Chondrocyte (in vitro differentiated cells): Measurements from ENCODE around the gene GTF2H3. TPM values are rescaled to one million over a fixed set of nuclear protein-coding genes. Genes with fewer than 3 reads are reported as not detected.

Experiments used
- DNase-seq: peaks from one replicate; pipeline ENCODE4 v3.0.0; 2021; ENCODE audit warnings: mixed read lengths, low spot score
- H3K27ac Mint-ChIP-seq: one replicate; pipeline ENCODE4 v1.8.0; 2021; ENCODE audit warnings: mild to moderate bottlenecking, moderate library complexity, mixed read lengths; ENCODE audit not compliant: unreplicated experiment
- H3K27me3 Mint-ChIP-seq: 2 replicates; pipeline ENCODE4 v1.8.0; 2021; ENCODE audit warnings: low read depth, mixed read lengths
- H3K36me3 Mint-ChIP-seq: 2 replicates; pipeline ENCODE4 v1.8.0; 2021; ENCODE audit warnings: low read depth, mixed read lengths
- H3K4me1 Mint-ChIP-seq: 2 replicates; pipeline ENCODE4 v1.8.0; 2021; ENCODE audit warnings: low read depth, mild to moderate bottlenecking, mixed read lengths
- H3K4me3 Mint-ChIP-seq: one replicate; pipeline ENCODE4 v1.8.0; 2021; ENCODE audit warnings: mild to moderate bottlenecking, moderate library complexity, mixed read lengths; ENCODE audit not compliant: unreplicated experiment
- H3K9me3 Mint-ChIP-seq: 2 replicates; pipeline ENCODE4 v1.8.0; 2021; ENCODE audit warnings: low read depth, mixed read lengths
- CTCF ChIP-seq: fragments of 200-600 bp; sonication (generic); IDR thresholded peaks from 2 replicates; pipeline ENCODE4 v1.5.0; 2021; ENCODE audit warnings: antibody characterized with exemption, mild to moderate bottlenecking, moderate library complexity
- long read RNA-seq: library from polyadenylated mRNA; stranded (forward); transcript quantifications from one replicate; pipeline ENCODE4 v2.0.0, GENCODE V29; 2021
- total RNA-seq: library from RNA; stranded (reverse); gene quantifications from 3 replicates; pipeline ENCODE4 v1.2.1, GENCODE V29; 2021

The GTF2H3 gene
- total RNA-seq, result 27.5 to 32.9 TPM (median 28.8 TPM) in 3 replicates
- long read RNA-seq, partial matches to known transcripts, result 0 of 2 reads
- long read RNA-seq, other reads (novel, unspliced or antisense), result 1 of 2 reads

- no peaks in the 10 kb centered on the region for H3K9me3 Mint-ChIP-seq
- TF ChIP-seq CTCF, result no peak
- H3K4me1 Mint-ChIP-seq, result peaks cover 21% of the 10 kb centered on the region
- DNase-seq, result peak; percentile 98
- peak within 1 kb of the TSS; percentile 98 for H3K4me3 Mint-ChIP-seq
- peaks cover 11% of the 10 kb centered on the region for H3K36me3 Mint-ChIP-seq
- H3K27ac Mint-ChIP-seq, result peak within 1 kb of the TSS; percentile 96
- no peaks in the 10 kb centered on the region for H3K27me3 Mint-ChIP-seq
Observed at GRCh38 chr12:123633379-123634141, at the start of gene GTF2H3, which contains the start of gene EIF2B1. GTF2H3 (plus strand) TSS chr12:123633829; CDS start chr12:123633860, 31 bp downstream. EIF2B1 (minus strand) TSS chr12:123633686; CDS start chr12:123633557, 129 bp downstream.

- no peaks in the 10 kb centered on the region for H3K9me3 Mint-ChIP-seq
- peaks cover 47% of the 10 kb centered on the region for H3K4me1 Mint-ChIP-seq
- H3K4me3 Mint-ChIP-seq, result no peak overlapping the region
- no peak for TF ChIP-seq CTCF
- DNase-seq, result no peak
- H3K27me3 Mint-ChIP-seq, result no peaks in the 10 kb centered on the region
- peaks cover 27% of the 10 kb centered on the region for H3K36me3 Mint-ChIP-seq
- H3K27ac Mint-ChIP-seq, result peak overlapping the region; percentile 42
Observed at GRCh38 chr12:123591702-123592481, 41.7 kb upstream of the GTF2H3 start.

- no peak for DNase-seq
- TF ChIP-seq CTCF, result no peak
- Mint-ChIP-seq H3K27ac (no peak overlapping the region), H3K36me3 (peaks cover 26% of the 10 kb centered on the region), H3K27me3 (no peaks in the 10 kb centered on the region), H3K4me3 (no peak overlapping the region), H3K4me1 (peaks cover 25% of the 10 kb centered on the region), H3K9me3 (no peaks in the 10 kb centered on the region)
Observed at GRCh38 chr12:123595729-123596128, 37.9 kb upstream of the GTF2H3 start.

GRCh38 chr12:123597100-123597499 lies 36.5 kb upstream of the GTF2H3 start:
- TF ChIP-seq CTCF, result no peak
- H3K27ac Mint-ChIP-seq, result no peak overlapping the region
- H3K27me3 Mint-ChIP-seq, result no peaks in the 10 kb centered on the region
- H3K4me3 Mint-ChIP-seq, result no peak overlapping the region
- H3K4me1 Mint-ChIP-seq, result peaks cover 22% of the 10 kb centered on the region
- peaks cover 16% of the 10 kb centered on the region for H3K36me3 Mint-ChIP-seq
- no peak for DNase-seq
- H3K9me3 Mint-ChIP-seq, result no peaks in the 10 kb centered on the region

GRCh38 chr12:123598522-123598921 lies 35.1 kb upstream of the GTF2H3 start:
- no peaks in the 10 kb centered on the region for H3K27me3 Mint-ChIP-seq
- H3K9me3 Mint-ChIP-seq, result no peaks in the 10 kb centered on the region

More at GRCh38 chr12:123598522-123598921, 35.1 kb upstream of the GTF2H3 start:
- no peak for TF ChIP-seq CTCF
- H3K4me1 Mint-ChIP-seq, result peaks cover 27% of the 10 kb centered on the region
- no peak overlapping the region for H3K4me3 Mint-ChIP-seq
- peaks cover 14% of the 10 kb centered on the region for H3K36me3 Mint-ChIP-seq
- H3K27ac Mint-ChIP-seq, result no peak overlapping the region
- no peak for DNase-seq
